GM13977 (cell line): ENCODE results near the gene MRPL41.

ENCODE experiments used
- DNase-seq: peaks from one replicate; pipeline ENCODE4 v3.0.0; 2012; ENCODE audit warnings: low spot score
- in situ Hi-C: fragments of 300-500 bp; cut with MboI; formaldehyde crosslinking; loops from one replicate; pipeline ENCODE4 v1.12.0; 2022; ENCODE audit warnings: low sequenced_read_pairs, low pct_unique_long_range_greater_than_20kb, mixed read lengths, inconsistent platforms; ENCODE audit not compliant: unreplicated experiment
- TF ChIP-seq, protein P1 (sequence below): IDR thresholded peaks from 2 replicates; pipeline ENCODE4 v1.5.1; 2012; ENCODE audit warnings: mild to moderate bottlenecking, control low read depth; ENCODE audit not compliant: insufficient read depth; ENCODE audit errors: extremely low read depth, missing control alignments

Gene MRPL41

DNA sequence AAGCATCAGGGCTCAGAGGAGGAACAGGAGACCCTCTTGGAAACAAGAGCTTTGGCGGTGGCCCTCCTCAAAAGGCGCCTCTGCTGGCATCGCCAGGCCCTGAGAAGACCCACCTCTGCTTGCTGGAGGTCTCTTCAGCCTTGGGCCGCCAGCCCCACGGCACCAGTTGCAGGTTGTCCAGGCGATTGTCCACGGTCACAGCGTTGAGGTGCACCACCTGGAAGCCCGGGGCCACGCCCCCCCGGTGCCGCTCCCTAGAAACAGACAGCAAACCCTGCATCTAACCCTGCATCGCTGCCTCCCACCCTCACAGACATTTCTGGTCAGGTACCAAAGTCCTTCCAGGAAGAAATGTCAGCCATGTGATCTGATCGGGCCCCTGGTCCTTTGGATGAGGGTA lies 35.2 kb downstream of the MRPL41 start:
- DNase-seq, result no peak
- in situ Hi-C loops, result no loop called here
- TF ChIP-seq, protein P1, sequence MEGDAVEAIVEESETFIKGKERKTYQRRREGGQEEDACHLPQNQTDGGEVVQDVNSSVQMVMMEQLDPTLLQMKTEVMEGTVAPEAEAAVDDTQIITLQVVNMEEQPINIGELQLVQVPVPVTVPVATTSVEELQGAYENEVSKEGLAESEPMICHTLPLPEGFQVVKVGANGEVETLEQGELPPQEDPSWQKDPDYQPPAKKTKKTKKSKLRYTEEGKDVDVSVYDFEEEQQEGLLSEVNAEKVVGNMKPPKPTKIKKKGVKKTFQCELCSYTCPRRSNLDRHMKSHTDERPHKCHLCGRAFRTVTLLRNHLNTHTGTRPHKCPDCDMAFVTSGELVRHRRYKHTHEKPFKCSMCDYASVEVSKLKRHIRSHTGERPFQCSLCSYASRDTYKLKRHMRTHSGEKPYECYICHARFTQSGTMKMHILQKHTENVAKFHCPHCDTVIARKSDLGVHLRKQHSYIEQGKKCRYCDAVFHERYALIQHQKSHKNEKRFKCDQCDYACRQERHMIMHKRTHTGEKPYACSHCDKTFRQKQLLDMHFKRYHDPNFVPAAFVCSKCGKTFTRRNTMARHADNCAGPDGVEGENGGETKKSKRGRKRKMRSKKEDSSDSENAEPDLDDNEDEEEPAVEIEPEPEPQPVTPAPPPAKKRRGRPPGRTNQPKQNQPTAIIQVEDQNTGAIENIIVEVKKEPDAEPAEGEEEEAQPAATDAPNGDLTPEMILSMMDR, result no peak

DNA sequence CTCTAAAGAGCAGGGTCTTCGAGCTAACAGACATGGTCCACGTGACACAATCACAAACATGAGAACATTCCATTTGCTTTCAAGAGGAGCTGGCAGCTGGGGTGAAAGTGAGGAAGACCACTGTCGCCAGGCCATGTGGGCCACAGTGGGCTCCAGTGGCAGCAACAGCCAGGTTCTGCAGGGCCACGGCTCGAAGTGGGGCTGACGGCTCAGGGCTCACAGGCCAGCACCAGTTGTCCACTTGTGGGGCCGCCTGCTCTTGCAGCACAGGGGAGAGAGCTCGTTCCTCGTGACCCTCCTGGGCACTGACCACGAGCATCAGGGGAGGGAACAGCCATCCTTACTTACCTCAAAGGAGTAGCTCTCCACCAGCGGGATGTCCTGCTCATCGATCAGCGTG lies 36.6 kb downstream of the MRPL41 start:
- in situ Hi-C loops, result no loop called here
- no peak for DNase-seq
- TF ChIP-seq, protein P1, result no peak

DNA sequence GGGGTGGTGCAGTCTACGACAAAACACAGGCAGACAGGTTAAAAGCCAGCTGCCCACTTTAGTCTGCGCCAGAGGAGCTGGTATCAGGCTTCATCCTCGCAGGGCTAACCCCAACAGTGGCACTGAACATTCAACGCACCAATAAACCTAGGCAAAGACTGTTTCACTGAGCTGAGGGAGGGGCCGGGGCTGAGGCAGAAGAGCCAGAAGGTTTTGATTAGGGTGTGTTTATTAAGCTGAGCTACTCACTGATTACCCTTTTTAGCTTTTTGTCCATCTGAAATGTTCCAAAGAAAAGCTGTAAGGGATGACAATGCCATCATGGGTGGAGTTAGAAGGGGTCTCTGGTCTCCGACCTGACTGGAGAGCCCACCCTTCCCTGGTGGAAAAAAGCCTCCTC lies 37.2 kb downstream of the MRPL41 start:
- no peak for DNase-seq
- in situ Hi-C loops, result no loop called here
- TF ChIP-seq, protein P1, result no peak

DNA sequence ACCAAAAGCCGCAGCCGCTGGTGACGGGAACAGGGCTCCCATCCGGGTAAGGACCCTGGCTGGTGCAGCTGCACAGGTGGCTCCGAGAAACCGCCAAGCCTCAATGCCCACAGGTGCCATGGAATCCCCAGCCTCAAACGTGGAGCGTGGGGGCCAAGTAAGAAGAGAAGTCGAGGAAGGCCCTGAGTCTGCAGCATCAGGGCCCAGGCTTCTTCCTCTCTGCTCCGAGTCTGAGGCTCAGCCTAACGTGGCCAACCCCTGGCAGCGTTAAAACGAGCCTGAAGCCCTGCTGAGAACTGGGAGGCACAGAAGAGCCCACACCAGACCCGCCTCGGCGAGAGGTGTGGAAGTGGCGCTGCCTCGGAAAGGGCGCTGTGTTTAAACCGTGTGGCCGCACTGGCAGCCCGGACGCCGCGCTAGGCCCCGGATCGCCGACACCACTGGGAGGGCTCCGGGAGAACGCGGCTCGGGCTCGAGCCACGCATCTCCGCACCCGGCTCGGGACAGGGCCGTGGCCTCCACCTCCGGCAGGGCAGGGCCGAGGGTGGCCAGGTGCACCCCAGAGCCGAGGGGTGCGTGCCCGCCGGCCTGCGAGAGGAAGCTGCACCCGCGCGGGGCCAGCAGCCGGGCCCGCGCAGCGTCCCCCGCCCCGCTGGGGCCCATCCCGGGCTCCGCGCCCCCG lies 37.9 kb downstream of the MRPL41 start:
- in situ Hi-C loops, result no loop called here
- no peak for DNase-seq
- TF ChIP-seq, protein P1, result no peak

DNA sequence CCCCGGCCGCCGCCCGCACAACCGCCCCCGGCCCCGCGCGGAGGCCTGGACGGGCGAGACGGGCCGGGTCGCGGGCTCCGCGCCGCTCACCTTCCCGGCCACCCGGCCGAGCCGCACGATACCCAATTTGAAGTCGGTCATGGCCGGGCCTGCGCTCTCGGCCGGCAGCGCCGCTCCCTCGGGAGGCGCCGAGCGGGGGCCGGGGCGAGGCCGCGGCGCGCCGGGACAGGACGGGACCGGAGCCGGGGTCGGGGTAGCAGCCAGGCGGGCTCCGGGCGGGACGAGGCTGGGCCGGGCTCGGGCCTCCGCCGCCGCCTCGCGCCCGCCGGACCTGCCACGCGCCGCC lies 38.4 kb downstream of the MRPL41 start:
- DNase-seq, result no peak
- TF ChIP-seq, protein P1, result no peak
- in situ Hi-C loops, result no loop called here

DNA sequence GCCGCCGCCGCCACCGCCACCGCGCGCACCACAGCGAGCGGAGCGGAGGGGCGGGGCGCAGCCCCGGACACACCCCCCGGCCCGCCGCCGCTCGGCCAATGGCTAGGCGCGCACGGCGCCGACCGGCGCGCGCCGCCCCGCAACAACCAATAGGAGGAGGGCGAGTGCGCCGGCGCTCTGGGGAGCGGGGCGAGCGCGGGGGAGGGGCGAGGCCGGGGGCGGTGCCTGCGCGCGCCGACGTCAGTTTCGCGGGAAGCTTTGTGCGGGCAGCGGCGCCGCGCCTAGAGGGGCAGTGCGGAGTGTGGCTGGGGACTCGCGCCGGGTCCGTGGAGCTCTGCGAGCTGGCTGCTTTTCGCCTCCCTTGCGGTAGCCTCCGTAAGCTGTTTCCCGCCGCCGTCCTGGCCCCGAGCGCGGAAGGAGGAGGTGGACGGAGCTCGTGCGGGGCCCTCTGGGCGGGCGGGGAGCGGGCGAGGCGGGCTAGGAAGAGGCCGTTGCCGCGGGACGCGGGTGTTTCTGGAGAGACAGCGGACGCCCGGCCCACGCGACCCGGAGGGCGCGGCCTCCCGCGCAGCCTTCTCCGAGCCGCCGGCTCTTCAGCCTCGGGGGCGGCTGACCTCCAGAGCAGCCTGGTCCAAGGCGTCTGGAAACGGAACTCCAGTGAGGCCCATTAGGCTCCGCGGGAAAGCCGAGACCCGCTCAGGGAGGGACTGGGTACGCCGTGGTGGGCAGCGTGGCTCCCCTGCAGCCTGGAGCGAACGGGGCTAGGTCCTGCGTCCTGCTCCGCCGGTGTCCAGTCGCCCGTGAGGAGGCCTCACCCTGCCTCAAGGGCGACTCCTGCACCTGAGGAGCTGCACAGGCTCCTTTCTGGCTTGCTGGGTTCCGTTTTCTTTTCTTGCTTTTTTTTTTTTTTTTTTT lies 39.0 kb downstream of the MRPL41 start, which contains the start of gene ZMYND19:
Gene ZMYND19 (minus strand): TSS at position 44 of the 915 bp plus-strand sequence. CDS start 249 bp downstream, outside the sequence.
- TF ChIP-seq, protein P1, result no peak
- peak; percentile 100 for DNase-seq
- in situ Hi-C loops, result no loop called here
